Measurements from ENCODE around the gene LMTK2.

The LMTK2 gene

GRCh38 chr7:98175260-98175940 is 68.7 kb downstream of the LMTK2 start:
- H3K4me3 ChIP-seq (ENCODE audit: low read length), result no peak overlapping the region
- no peak for DNase-seq (ENCODE audit: low read depth)
- no peak for TF ChIP-seq CTCF (conservative IDR thresholded peaks at IDR 0.05; ENCODE audit: low read length)

- DNase-seq (ENCODE audit: low read depth), result no peak
- TF ChIP-seq CTCF (conservative IDR thresholded peaks at IDR 0.05; ENCODE audit: low read length), result no peak
- H3K4me3 ChIP-seq (ENCODE audit: low read length), result no peak overlapping the region
Observed at GRCh38 chr7:98177553-98177952, 70.9 kb downstream of the LMTK2 start.

GRCh38 chr7:98178321-98178720 is 71.7 kb downstream of the LMTK2 start:
- TF ChIP-seq CTCF (conservative IDR thresholded peaks at IDR 0.05; ENCODE audit: low read length), result no peak
- no peak overlapping the region for H3K4me3 ChIP-seq (ENCODE audit: low read length)
- no peak for DNase-seq (ENCODE audit: low read depth)

GRCh38 chr7:98178762-98179490 is 72.3 kb downstream of the LMTK2 start:
- DNase-seq (ENCODE audit: low read depth), result no peak
- no peak for TF ChIP-seq CTCF (conservative IDR thresholded peaks at IDR 0.05; ENCODE audit: low read length)
- no peak overlapping the region for H3K4me3 ChIP-seq (ENCODE audit: low read length)

GRCh38 chr7:98180751-98181150 is 74.1 kb downstream of the LMTK2 start:
- TF ChIP-seq CTCF (conservative IDR thresholded peaks at IDR 0.05; ENCODE audit: low read length), result no peak
- no peak for DNase-seq (ENCODE audit: low read depth)
- no peak overlapping the region for H3K4me3 ChIP-seq (ENCODE audit: low read length)

GRCh38 chr7:98185101-98185500 is 78.4 kb downstream of the LMTK2 start:
- no peak for DNase-seq (ENCODE audit: low read depth)
- no peak overlapping the region for H3K4me3 ChIP-seq (ENCODE audit: low read length)
- TF ChIP-seq CTCF (conservative IDR thresholded peaks at IDR 0.05; ENCODE audit: low read length), result no peak
